DOHH2 (cell line): ENCODE data around the gene OXLD1.

ENCODE experiments used
- CTCF ChIP-seq: fragments of 200-600 bp; sonication (generic); IDR thresholded peaks from one replicate; pipeline ENCODE4 v1.5.1; 2014; ENCODE audit warnings: antibody characterized with exemption, mild to moderate bottlenecking, low read depth, low read length; ENCODE audit not compliant: poor library complexity, severe bottlenecking
- EZH2phosphoT487 ChIP-seq: fragments of 200-600 bp; sonication (generic); IDR thresholded peaks from 2 replicates; pipeline ENCODE4 v1.6.1; 2017; ENCODE audit warnings: borderline replicate concordance, mild to moderate bottlenecking, antibody characterized with exemption, low read length, moderate library complexity, mixed read lengths

GRCh38 chr17:81695801-81696200, 29.4 kb upstream of the OXLD1 start:
- no peak for TF ChIP-seq CTCF
- no peak for TF ChIP-seq EZH2phosphoT487
